ENCODE measurements around the gene CNTN4. TPM values are rescaled to one million over a fixed set of nuclear protein-coding genes. Genes with fewer than 3 reads are reported as not detected.

The CNTN4 gene
- total RNA-seq, 1 experiment from 2014 or later = not detected

- DNase-seq (ENCODE audit: low spot score) (no peak), ATAC-seq (no peak)
- peaks cover 14% of the 10 kb centered on the region for H3K4me1 Mint-ChIP-seq
- H3K4me3 Mint-ChIP-seq = no peak overlapping the region
- peaks cover 7% of the 10 kb centered on the region for H3K27me3 Mint-ChIP-seq (ENCODE audit: low read depth)
- peaks cover 51% of the 10 kb centered on the region for H3K9me3 Mint-ChIP-seq
- no peak for TF ChIP-seq CREM (CRISPR knock-in tag; IDR thresholded peaks at IDR 0.05)
- no peak for TF ChIP-seq KAT7 (CRISPR knock-in tag; IDR thresholded peaks at IDR 0.05; ENCODE audit: borderline replicate concordance)
- CTCF ChIA-PET = no interaction called here
- peaks cover 36% of the 10 kb centered on the region for H3K36me3 Mint-ChIP-seq
- POLR2A ChIA-PET = no interaction called here
- no peak overlapping the region for H3K27ac Mint-ChIP-seq
These were observed 986.2 kb downstream of the CNTN4 start for GRCh38 chr3:3084890-3085289.

- DNase-seq (ENCODE audit: low spot score) (no peak), ATAC-seq (no peak)
- ChIA-PET POLR2A (no interaction called here), CTCF (no interaction called here)
- peaks cover 14% of the 10 kb centered on the region for H3K4me1 Mint-ChIP-seq
- no peak overlapping the region for H3K4me3 Mint-ChIP-seq
- no peak overlapping the region for H3K27ac Mint-ChIP-seq
- H3K27me3 Mint-ChIP-seq (ENCODE audit: low read depth) = peaks cover 7% of the 10 kb centered on the region
- H3K36me3 Mint-ChIP-seq = peaks cover 37% of the 10 kb centered on the region
- peaks cover 56% of the 10 kb centered on the region for H3K9me3 Mint-ChIP-seq
- no peak for TF ChIP-seq GABPB1 (CRISPR knock-in tag; IDR thresholded peaks at IDR 0.05)
- no peak for TF ChIP-seq GRHL2 (CRISPR knock-in tag; IDR thresholded peaks at IDR 0.05; ENCODE audit: insufficient replicate concordance, severe bottlenecking)
- TF ChIP-seq, protein P1, sequence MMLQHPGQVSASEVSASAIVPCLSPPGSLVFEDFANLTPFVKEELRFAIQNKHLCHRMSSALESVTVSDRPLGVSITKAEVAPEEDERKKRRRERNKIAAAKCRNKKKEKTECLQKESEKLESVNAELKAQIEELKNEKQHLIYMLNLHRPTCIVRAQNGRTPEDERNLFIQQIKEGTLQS (CRISPR knock-in tag; conservative IDR thresholded peaks at IDR 0.05) = no peak
- TF ChIP-seq ZMAT4 (CRISPR knock-in tag; IDR thresholded peaks at IDR 0.05) = no peak
- no peak for TF ChIP-seq ZNF121 (CRISPR knock-in tag; IDR thresholded peaks at IDR 0.05)
- no peak for TF ChIP-seq NR2C2 (CRISPR knock-in tag; IDR thresholded peaks at IDR 0.05)
- no peak for TF ChIP-seq PREB (CRISPR knock-in tag; IDR thresholded peaks at IDR 0.05; ENCODE audit: borderline replicate concordance)
- no peak for TF ChIP-seq JAZF1 (CRISPR knock-in tag; IDR thresholded peaks at IDR 0.05)
These were observed 987.1 kb downstream of the CNTN4 start for GRCh38 chr3:3085782-3086181.

DNA sequence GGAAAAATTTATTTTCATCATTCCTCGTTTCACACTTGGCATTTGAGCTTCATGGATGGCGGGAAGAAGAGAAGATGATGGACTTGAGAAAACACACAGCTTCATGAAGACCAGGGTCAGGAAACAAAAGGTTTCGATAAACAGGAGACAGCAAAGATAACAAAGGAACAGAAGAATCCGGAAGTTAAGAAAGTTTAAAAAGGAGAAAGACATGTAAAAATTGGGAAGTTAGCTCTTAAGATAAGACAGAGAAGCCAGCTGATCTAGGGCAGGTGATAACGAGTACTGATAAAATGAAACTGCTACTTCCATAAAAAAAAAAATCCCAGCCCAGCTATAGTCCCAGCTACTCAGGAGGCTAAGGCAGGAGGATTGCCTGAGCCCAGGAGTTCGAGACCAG lies 987.6 kb downstream of the CNTN4 start:
- peaks cover 42% of the 10 kb centered on the region for H3K36me3 Mint-ChIP-seq
- TF ChIP-seq TEAD4 (CRISPR knock-in tag; IDR thresholded peaks at IDR 0.05) = no peak
- TF ChIP-seq NR1H2 (CRISPR knock-in tag; IDR thresholded peaks at IDR 0.05) = no peak
- no peak for TF ChIP-seq FOXP1 (CRISPR knock-in tag; IDR thresholded peaks at IDR 0.05; ENCODE audit: borderline replicate concordance)
- TF ChIP-seq MLX (CRISPR knock-in tag; IDR thresholded peaks at IDR 0.05) = no peak
- TF ChIP-seq RELA (CRISPR knock-in tag; IDR thresholded peaks at IDR 0.05; ENCODE audit: borderline replicate concordance) = no peak
- no peak for TF ChIP-seq ZNF317 (CRISPR knock-in tag; IDR thresholded peaks at IDR 0.05; ENCODE audit: borderline replicate concordance, low read depth)
- no peak for TF ChIP-seq SMAD4 (CRISPR knock-in tag; IDR thresholded peaks at IDR 0.05)
- no peak for TF ChIP-seq FOXK1 (CRISPR knock-in tag; IDR thresholded peaks at IDR 0.05)
- TF ChIP-seq, protein P2, sequence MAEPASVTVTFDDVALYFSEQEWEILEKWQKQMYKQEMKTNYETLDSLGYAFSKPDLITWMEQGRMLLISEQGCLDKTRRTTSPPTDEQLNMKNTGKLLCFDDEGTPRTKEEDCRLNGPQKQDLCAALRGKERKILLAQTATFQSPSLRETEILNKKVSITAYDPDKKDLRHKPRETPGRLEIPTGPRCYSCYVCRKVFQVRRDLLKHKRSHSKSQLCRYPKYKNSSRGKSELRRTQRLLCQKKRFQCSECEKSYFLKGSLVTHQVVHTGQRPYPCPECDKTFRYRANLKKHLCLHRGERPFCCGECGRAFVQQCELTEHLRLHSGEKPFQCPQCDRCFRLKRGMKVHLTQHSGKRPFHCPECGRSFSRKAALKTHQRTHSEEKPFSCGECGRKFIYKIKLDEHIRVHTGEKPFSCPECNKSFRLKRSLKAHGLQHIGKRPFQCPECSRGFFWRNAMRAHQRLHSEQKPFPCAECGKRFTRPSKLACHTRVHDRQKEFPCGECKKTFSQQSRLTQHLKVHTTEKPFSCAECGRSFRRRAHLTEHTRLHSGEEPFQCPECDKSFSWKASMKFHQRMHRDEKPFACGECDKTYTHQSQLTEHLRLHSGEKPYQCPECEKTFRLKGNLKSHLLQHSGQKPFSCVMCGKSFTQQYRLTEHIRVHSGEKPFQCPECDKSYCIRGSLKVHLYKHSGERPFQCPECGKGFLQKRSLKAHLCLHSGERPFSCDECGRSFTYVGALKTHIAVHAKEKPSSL (CRISPR knock-in tag; conservative IDR thresholded peaks at IDR 0.05) = no peak
- TF ChIP-seq ZNF416 (CRISPR knock-in tag; IDR thresholded peaks at IDR 0.05) = no peak
- no peak for TF ChIP-seq OVOL2 (CRISPR knock-in tag; IDR thresholded peaks at IDR 0.05; ENCODE audit: borderline replicate concordance)
- TF ChIP-seq ESRRA (CRISPR knock-in tag; IDR thresholded peaks at IDR 0.05; ENCODE audit: borderline replicate concordance) = no peak
- no peak for TF ChIP-seq USF1 (CRISPR knock-in tag; IDR thresholded peaks at IDR 0.05)
- TF ChIP-seq, protein P3, sequence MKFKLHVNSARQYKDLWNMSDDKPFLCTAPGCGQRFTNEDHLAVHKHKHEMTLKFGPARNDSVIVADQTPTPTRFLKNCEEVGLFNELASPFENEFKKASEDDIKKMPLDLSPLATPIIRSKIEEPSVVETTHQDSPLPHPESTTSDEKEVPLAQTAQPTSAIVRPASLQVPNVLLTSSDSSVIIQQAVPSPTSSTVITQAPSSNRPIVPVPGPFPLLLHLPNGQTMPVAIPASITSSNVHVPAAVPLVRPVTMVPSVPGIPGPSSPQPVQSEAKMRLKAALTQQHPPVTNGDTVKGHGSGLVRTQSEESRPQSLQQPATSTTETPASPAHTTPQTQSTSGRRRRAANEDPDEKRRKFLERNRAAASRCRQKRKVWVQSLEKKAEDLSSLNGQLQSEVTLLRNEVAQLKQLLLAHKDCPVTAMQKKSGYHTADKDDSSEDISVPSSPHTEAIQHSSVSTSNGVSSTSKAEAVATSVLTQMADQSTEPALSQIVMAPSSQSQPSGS (CRISPR knock-in tag; IDR thresholded peaks at IDR 0.05; ENCODE audit: borderline replicate concordance, low read depth) = no peak
- TF ChIP-seq, protein P4, sequence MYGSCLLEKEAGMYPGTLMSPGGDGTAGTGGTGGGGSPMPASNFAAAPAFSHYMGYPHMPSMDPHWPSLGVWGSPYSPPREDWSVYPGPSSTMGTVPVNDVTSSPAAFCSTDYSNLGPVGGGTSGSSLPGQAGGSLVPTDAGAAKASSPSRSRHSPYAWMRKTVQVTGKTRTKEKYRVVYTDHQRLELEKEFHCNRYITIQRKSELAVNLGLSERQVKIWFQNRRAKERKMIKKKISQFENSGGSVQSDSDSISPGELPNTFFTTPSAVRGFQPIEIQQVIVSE (CRISPR knock-in tag; IDR thresholded peaks at IDR 0.05; ENCODE audit: borderline replicate concordance) = no peak
- TF ChIP-seq ZNF219 (CRISPR knock-in tag; IDR thresholded peaks at IDR 0.05; ENCODE audit: borderline replicate concordance) = no peak
- no peak overlapping the region for H3K27ac Mint-ChIP-seq
- DNase-seq (ENCODE audit: low spot score) = no peak
- POLR2A ChIA-PET = no interaction called here
- H3K27me3 Mint-ChIP-seq (ENCODE audit: low read depth) = peaks cover 7% of the 10 kb centered on the region
- H3K9me3 Mint-ChIP-seq = peaks cover 61% of the 10 kb centered on the region
- CTCF ChIA-PET = no interaction called here
- H3K4me1 Mint-ChIP-seq = peaks cover 14% of the 10 kb centered on the region
- no peak for ATAC-seq
- H3K4me3 Mint-ChIP-seq = no peak overlapping the region
